Dendritic cell treated with granulocyte-macrophage colony-stimulating factor and Interleukin-4, amounts not matched to agents 40 ng/mL and 50 ng/mL, for 4 days (primary cell): ENCODE data around the gene COL5A1.

Source experiments
- H3K27ac Mint-ChIP-seq: one replicate; pipeline ENCODE4 v1.8.0; 2022; ENCODE audit warnings: mild to moderate bottlenecking, mixed read lengths
- H3K27me3 Mint-ChIP-seq: one replicate; pipeline ENCODE4 v1.8.0; 2022; ENCODE audit warnings: mild to moderate bottlenecking, mixed read lengths
- H3K36me3 Mint-ChIP-seq: one replicate; pipeline ENCODE4 v1.8.0; 2022; ENCODE audit warnings: low read depth, mixed read lengths
- H3K4me1 Mint-ChIP-seq: one replicate; pipeline ENCODE4 v1.8.0; 2022; ENCODE audit warnings: low read depth, mixed read lengths
- H3K4me3 Mint-ChIP-seq: one replicate; pipeline ENCODE4 v1.8.0; 2022; ENCODE audit warnings: mild to moderate bottlenecking, moderate library complexity, mixed read lengths
- H3K9me3 Mint-ChIP-seq: one replicate; pipeline ENCODE4 v1.8.0; 2022; ENCODE audit warnings: mixed read lengths
- intact Hi-C: fragments of 100-400 bp; cut with micrococcal nuclease; formaldehyde crosslinking; loops from one replicate; pipeline ENCODE4 v1.15.0; 2022

The COL5A1 gene

DNA sequence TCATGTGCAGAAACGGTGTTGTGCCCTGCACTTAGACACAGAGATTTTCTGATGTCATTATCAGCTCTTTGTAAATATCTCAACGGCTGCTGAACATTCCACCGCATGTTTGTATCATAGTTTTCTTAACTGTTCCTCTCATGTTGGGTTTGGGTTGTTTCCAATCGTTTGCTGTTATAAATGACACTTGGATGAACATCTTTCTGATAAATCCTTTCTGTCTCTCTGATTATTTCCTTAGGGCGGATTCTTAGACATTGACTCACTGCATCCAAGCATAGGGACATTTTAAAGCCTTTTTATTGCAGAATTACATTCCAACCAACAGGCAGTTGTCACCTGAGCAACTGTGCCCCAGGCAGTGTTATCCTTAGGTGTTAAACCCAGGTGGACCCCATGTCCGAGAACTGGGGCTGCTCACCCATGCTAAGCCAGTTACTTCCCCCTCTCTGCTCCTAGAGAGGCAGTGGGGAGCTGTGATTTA, 28.5 kb downstream of the COL5A1 start:
- H3K4me3 Mint-ChIP-seq, result no peak overlapping the region
- peaks cover 22% of the 10 kb centered on the region for H3K27me3 Mint-ChIP-seq
- H3K4me1 Mint-ChIP-seq, result no peaks in the 10 kb centered on the region
- peaks cover 1% of the 10 kb centered on the region for H3K9me3 Mint-ChIP-seq
- intact Hi-C loops, result no loop called here
- H3K36me3 Mint-ChIP-seq, result no peaks in the 10 kb centered on the region
- no peak overlapping the region for H3K27ac Mint-ChIP-seq

DNA sequence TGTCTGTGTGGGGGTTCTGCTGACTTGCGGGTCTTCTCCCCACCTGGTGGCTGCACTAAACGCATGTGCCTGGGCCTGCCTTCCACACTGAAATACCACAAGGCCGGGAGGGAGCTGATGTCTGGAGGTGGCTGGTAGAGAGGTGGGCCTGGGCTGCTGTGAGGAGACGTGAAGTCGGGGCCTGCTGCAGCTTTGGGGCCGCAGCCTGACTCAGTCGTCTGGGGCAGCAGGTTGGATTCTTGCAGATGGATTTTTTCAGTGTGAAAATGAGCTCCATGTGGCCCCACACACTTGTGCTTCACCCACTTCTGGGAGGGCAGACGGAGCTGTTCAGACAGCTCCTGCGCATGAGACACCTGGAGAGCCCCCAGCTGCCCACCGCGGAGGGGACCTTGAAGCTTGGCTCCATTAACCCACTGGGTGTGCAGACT, 29.3 kb downstream of the COL5A1 start:
- Mint-ChIP-seq H3K27me3 (peaks cover 21% of the 10 kb centered on the region), H3K36me3 (no peaks in the 10 kb centered on the region), H3K4me1 (no peaks in the 10 kb centered on the region), H3K9me3 (peaks cover 9% of the 10 kb centered on the region), H3K4me3 (no peak overlapping the region), H3K27ac (no peak overlapping the region)
- intact Hi-C loops, result no loop called here

- Mint-ChIP-seq H3K27me3 (peaks cover 18% of the 10 kb centered on the region), H3K9me3 (peaks cover 9% of the 10 kb centered on the region), H3K4me1 (no peaks in the 10 kb centered on the region), H3K36me3 (no peaks in the 10 kb centered on the region), H3K4me3 (no peak overlapping the region), H3K27ac (no peak overlapping the region)
- intact Hi-C loops, result no loop called here
These were observed 29.9 kb downstream of the COL5A1 start for GRCh38 chr9:134671341-134672113.

DNA sequence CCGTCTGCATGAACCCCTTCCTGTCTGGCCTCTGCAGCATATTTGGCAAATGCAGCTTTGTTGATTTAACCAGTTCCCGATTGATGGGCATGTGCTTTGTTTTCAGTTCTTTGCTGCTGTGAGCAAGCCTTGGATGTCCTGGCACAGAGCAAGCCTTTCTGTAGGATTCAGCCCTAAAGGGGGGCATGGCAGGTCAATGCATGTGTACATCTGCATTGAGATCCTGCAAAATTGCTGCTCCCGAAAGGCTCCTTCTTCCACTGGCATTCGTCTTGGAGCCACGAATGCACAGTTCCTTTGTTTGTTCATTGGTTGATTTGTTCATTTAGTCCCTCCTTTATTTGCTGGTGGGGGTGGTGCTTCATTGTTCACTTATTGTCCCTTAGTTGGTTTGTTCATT, 34.8 kb downstream of the COL5A1 start:
- peaks cover 9% of the 10 kb centered on the region for H3K9me3 Mint-ChIP-seq
- intact Hi-C loops, result no loop called here
- H3K27me3 Mint-ChIP-seq, result peaks cover 2% of the 10 kb centered on the region
- no peak overlapping the region for H3K27ac Mint-ChIP-seq
- H3K4me1 Mint-ChIP-seq, result no peaks in the 10 kb centered on the region
- H3K4me3 Mint-ChIP-seq, result no peak overlapping the region
- H3K36me3 Mint-ChIP-seq, result no peaks in the 10 kb centered on the region

DNA sequence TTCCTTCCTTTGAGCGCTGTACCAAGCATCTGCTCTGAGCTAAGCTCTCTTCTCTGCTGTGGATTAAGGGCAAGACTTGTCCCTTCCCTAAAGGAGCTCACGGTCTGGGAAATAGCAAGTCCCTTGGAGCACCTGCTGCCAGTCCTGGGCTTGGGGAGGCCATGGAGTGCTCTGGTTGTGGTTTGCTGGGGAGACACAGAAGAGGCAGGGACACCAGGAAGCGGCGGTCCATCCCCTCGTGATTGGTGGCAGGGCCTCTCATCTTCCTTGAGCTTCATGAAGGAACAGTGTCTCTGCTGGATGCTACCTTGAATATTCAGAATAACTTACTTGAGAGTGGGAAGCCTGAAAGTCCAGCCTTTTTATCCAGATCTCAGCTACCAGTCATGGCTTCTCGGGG, 35.3 kb downstream of the COL5A1 start:
- H3K9me3 Mint-ChIP-seq, result peaks cover 9% of the 10 kb centered on the region
- peaks cover 2% of the 10 kb centered on the region for H3K27me3 Mint-ChIP-seq
- no peak overlapping the region for H3K4me3 Mint-ChIP-seq
- no peaks in the 10 kb centered on the region for H3K4me1 Mint-ChIP-seq
- H3K27ac Mint-ChIP-seq, result no peak overlapping the region
- no peaks in the 10 kb centered on the region for H3K36me3 Mint-ChIP-seq
- intact Hi-C loops, result no loop called here

GRCh38 chr9:134677743-134678142, 36.1 kb downstream of the COL5A1 start:
- Mint-ChIP-seq H3K27me3 (peaks cover 2% of the 10 kb centered on the region), H3K9me3 (peaks cover 9% of the 10 kb centered on the region), H3K27ac (no peak overlapping the region), H3K4me3 (no peak overlapping the region), H3K4me1 (no peaks in the 10 kb centered on the region), H3K36me3 (no peaks in the 10 kb centered on the region)
- intact Hi-C loops, result no loop called here

GRCh38 chr9:134678206-134678605, 36.6 kb downstream of the COL5A1 start:
- no peaks in the 10 kb centered on the region for H3K36me3 Mint-ChIP-seq

GRCh38 chr9:134678666-134679443, 37.3 kb downstream of the COL5A1 start:
- Mint-ChIP-seq H3K4me1 (no peaks in the 10 kb centered on the region), H3K27me3 (peaks cover 2% of the 10 kb centered on the region), H3K27ac (no peak overlapping the region), H3K9me3 (peaks cover 9% of the 10 kb centered on the region), H3K36me3 (no peaks in the 10 kb centered on the region), H3K4me3 (no peak overlapping the region)
- intact Hi-C loops, result no loop called here

More at GRCh38 chr9:134678206-134678605, 36.6 kb downstream of the COL5A1 start:
- Mint-ChIP-seq H3K4me1 (no peaks in the 10 kb centered on the region), H3K27ac (no peak overlapping the region), H3K4me3 (no peak overlapping the region), H3K9me3 (peaks cover 9% of the 10 kb centered on the region), H3K27me3 (peaks cover 2% of the 10 kb centered on the region)
- intact Hi-C loops, result no loop called here

GRCh38 chr9:134679616-134680392, 38.2 kb downstream of the COL5A1 start:
- no peaks in the 10 kb centered on the region for H3K27me3 Mint-ChIP-seq
- intact Hi-C loops, result no loop called here
- H3K36me3 Mint-ChIP-seq, result no peaks in the 10 kb centered on the region
- H3K4me1 Mint-ChIP-seq, result no peaks in the 10 kb centered on the region
- H3K4me3 Mint-ChIP-seq, result no peak overlapping the region
- H3K27ac Mint-ChIP-seq, result no peak overlapping the region
- H3K9me3 Mint-ChIP-seq, result peaks cover 9% of the 10 kb centered on the region

DNA sequence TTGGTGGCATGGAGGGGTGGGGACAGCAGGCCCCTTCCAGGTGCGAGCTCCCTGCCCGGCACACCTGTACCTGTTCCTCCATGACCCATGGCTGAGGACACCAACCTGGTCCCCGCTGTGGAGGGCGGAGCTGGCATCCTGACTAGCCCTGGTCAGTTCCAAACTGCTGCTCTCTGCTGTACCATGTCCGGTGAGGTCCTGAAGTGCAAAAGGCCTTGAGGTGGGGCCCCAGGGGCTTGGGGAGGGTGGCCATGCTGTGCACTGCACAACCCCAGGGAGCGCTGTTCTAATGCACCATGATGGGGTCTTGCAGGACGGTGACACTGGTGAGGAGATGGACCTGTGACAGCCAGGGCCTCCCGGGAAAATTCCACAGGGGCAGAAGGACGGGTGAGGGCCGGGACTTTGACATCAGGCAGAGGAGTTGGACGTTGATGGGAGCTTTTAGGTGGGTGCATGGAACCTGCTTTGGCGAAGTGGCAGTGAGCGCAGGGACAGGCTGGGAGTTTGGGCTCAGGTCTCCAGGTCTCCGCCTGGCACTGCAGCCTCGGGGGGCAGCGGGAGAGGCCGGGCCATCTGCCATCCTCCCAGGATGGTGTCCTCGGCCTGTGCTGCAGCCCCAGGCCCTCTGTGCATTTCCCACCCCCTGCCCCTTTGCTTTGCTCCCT, 38.9 kb downstream of the COL5A1 start:
- Mint-ChIP-seq H3K9me3 (peaks cover 3% of the 10 kb centered on the region), H3K4me3 (no peak overlapping the region), H3K4me1 (no peaks in the 10 kb centered on the region), H3K36me3 (no peaks in the 10 kb centered on the region), H3K27me3 (no peaks in the 10 kb centered on the region), H3K27ac (no peak overlapping the region)
- intact Hi-C loops, result no loop called here

DNA sequence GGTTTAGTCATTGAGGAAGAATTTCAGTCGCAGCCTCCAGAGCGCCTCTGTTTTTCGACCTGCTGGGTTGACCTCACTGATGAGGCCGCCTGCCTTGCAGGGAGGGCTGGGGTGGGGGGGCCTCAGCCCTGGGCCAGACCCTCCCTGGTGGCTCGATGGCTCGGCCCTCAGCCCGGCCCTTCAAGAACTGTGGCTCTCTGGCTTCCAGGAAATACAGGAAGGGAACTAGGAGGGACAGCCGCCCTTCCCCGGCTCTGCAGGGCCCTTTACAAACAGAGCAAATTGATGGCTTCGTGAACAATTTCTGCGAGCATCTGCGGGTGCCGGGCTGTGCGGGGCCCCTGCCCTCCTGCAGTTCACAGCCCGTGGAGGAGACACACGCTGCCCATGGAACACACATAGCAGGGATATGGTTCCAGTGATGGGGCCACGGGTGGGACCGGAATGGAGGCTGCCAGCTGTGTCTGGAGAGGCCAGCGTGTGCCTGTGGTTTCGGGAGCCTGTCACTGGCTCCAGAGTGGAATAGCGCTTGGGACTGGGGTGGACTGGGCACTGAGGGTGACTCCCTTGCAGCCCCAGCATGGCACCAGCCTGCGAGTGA, 39.6 kb downstream of the COL5A1 start:
- Mint-ChIP-seq H3K4me3 (no peak overlapping the region), H3K27ac (no peak overlapping the region), H3K9me3 (no peaks in the 10 kb centered on the region), H3K27me3 (no peaks in the 10 kb centered on the region), H3K4me1 (no peaks in the 10 kb centered on the region), H3K36me3 (no peaks in the 10 kb centered on the region)
- intact Hi-C loops, result no loop called here

DNA sequence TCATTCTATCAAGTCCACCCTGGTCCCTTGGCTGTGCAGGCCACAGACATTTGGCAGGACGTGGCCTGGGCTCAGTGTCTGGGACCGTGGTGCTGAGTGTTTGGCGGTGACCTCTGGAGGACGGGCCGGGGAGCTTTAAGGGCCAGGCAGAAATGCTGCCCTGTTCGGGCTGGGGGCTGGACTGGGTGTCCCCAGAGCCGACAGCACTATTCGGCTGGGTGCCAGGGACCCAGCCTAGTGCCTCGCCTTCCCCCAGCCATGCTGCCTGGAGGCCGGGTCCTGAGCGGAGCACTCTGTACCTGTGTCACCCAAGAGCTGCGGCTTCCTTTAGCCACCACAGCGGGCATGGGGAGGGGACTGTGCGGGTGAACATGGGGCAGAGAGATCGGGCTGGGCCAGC, 40.4 kb downstream of the COL5A1 start:
- H3K9me3 Mint-ChIP-seq, result no peaks in the 10 kb centered on the region
- H3K36me3 Mint-ChIP-seq, result no peaks in the 10 kb centered on the region
- H3K27me3 Mint-ChIP-seq, result no peaks in the 10 kb centered on the region
- intact Hi-C loops, result no loop called here
- no peak overlapping the region for H3K27ac Mint-ChIP-seq
- H3K4me3 Mint-ChIP-seq, result no peak overlapping the region
- no peaks in the 10 kb centered on the region for H3K4me1 Mint-ChIP-seq

GRCh38 chr9:134682651-134683364, 41.2 kb downstream of the COL5A1 start:
- no peaks in the 10 kb centered on the region for H3K36me3 Mint-ChIP-seq
- intact Hi-C loops, result no loop called here
- no peak overlapping the region for H3K27ac Mint-ChIP-seq
- H3K4me3 Mint-ChIP-seq, result no peak overlapping the region
- H3K9me3 Mint-ChIP-seq, result no peaks in the 10 kb centered on the region
- H3K4me1 Mint-ChIP-seq, result no peaks in the 10 kb centered on the region
- no peaks in the 10 kb centered on the region for H3K27me3 Mint-ChIP-seq
